ENCODE data around the gene RAE1.

The RAE1 gene, protein sequence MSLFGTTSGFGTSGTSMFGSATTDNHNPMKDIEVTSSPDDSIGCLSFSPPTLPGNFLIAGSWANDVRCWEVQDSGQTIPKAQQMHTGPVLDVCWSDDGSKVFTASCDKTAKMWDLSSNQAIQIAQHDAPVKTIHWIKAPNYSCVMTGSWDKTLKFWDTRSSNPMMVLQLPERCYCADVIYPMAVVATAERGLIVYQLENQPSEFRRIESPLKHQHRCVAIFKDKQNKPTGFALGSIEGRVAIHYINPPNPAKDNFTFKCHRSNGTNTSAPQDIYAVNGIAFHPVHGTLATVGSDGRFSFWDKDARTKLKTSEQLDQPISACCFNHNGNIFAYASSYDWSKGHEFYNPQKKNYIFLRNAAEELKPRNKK

DNA sequence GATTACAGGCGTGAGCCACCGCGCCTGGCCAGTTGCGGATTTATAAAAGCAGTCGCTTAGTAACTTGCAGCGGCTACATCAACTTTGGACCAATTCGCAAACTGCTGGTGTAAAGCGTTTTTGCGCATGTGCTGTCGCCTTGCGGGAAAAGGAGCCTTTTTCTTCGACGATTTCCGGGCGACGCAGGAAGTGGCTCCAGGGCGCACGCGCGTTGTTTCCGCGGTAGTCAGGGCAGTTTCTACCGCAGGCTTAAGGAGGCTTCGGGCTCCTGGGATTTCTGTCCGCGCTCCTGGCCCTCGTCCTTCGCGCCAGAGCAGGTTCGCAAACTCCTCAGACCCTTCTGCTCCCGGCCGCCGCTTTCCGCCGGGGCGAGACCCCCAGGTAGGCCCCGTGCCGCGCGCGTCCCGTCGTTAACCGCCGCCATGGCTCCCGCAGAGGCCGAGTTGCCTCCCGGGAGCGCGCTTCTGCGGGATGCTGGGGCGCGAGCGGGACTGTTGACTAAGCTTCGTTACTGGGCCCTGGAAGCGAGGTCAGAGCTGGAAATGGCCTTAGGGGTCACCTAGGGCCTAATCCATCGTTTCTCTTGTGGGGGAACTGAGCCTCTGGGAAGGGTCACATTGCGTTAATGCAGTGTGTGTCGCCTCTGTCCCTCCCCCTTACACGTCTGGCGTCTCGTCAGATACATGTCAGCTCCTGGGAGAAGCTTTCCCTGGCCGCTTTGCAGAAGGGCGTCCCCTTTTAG lies at the start of gene RAE1:
Gene RAE1, plus strand, starts transcription at position 214 of the 742 bp plus-strand sequence. CDS start 2,784 bp downstream, outside the sequence.
- peak within 1 kb of the TSS; percentile 70 to 89 for H3K4me3 ChIP-seq (ENCODE audit: low read length in 2 of 2)
- H3K9me3 ChIP-seq (ENCODE audit: control insufficient read depth in 2 of 2, low read length in 2 of 2) = no peaks in the 10 kb centered on the region
- H3K27me3 ChIP-seq (ENCODE audit: control insufficient read depth in 2 of 2, insufficient read depth in 2 of 2, low read length in 2 of 2) = no peaks in the 10 kb centered on the region
- H3K9ac ChIP-seq (ENCODE audit: low read depth in 1 of 2, low read length in 2 of 2) = peak within 1 kb of the TSS; percentile 90 to 96
- peaks cover 5 to 27% of the 10 kb centered on the region in 2 donors for H3K36me3 ChIP-seq (ENCODE audit: control insufficient read depth in 2 of 2, insufficient read depth in 2 of 2, low read length in 2 of 2)
- peaks cover 4 to 7% of the 10 kb centered on the region in 2 donors for H3K4me1 ChIP-seq (ENCODE audit: control insufficient read depth in 2 of 2, insufficient read depth in 2 of 2, low read length in 2 of 2)
- peak within 1 kb of the TSS; percentile 72 to 77 for H3K27ac ChIP-seq (ENCODE audit: low read depth in 2 of 2, low read length in 2 of 2)

DNA sequence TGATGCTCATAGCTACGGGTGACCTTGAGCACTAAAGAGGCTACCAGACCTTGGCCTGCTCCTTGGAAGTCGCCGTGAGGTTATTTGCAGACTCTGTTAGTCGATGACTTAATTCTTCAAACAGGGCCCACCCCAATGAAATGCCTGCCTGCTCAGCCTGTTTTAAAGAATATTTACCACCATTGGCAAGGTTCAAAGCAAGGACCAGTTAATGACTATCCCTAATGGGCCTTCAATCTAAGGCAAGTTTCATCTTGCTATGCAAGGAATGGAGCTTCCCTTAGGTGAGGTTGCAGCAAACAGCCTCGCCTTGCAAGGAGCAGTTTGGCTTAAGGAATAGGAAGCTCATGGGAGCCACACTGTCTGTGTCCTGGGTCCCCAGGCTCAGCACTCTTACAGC lies 44.3 kb upstream of the RAE1 start:
- Histone ChIP-seq H3K27ac (ENCODE audit: low read depth in 2 of 2, low read length in 2 of 2) (no peak overlapping the region), H3K4me1 (ENCODE audit: control insufficient read depth in 2 of 2, insufficient read depth in 2 of 2, low read length in 2 of 2) (no peaks in the 10 kb centered on the region), H3K27me3 (ENCODE audit: control insufficient read depth in 2 of 2, insufficient read depth in 2 of 2, low read length in 2 of 2) (no peaks in the 10 kb centered on the region), H3K9ac (ENCODE audit: low read depth in 1 of 2, low read length in 2 of 2) (no peak overlapping the region), H3K9me3 (ENCODE audit: control insufficient read depth in 2 of 2, low read length in 2 of 2) (no peaks in the 10 kb centered on the region), H3K4me3 (ENCODE audit: low read length in 2 of 2) (no peak overlapping the region), H3K36me3 (ENCODE audit: control insufficient read depth in 2 of 2, insufficient read depth in 2 of 2, low read length in 2 of 2) (no peaks in the 10 kb centered on the region)

- Histone ChIP-seq H3K4me3 (ENCODE audit: low read length in 2 of 2) (no peak overlapping the region), H3K9me3 (ENCODE audit: control insufficient read depth in 2 of 2, low read length in 2 of 2) (no peaks in the 10 kb centered on the region), H3K9ac (ENCODE audit: low read depth in 1 of 2, low read length in 2 of 2) (no peak overlapping the region), H3K36me3 (ENCODE audit: control insufficient read depth in 2 of 2, insufficient read depth in 2 of 2, low read length in 2 of 2) (no peaks in the 10 kb centered on the region), H3K27ac (ENCODE audit: low read depth in 2 of 2, low read length in 2 of 2) (no peak overlapping the region), H3K4me1 (ENCODE audit: control insufficient read depth in 2 of 2, insufficient read depth in 2 of 2, low read length in 2 of 2) (no peaks in the 10 kb centered on the region), H3K27me3 (ENCODE audit: control insufficient read depth in 2 of 2, insufficient read depth in 2 of 2, low read length in 2 of 2) (no peaks in the 10 kb centered on the region)
Measured at GRCh38 chr20:57308451-57309271, 42.4 kb upstream of the RAE1 start.

- Histone ChIP-seq H3K36me3 (ENCODE audit: control insufficient read depth in 2 of 2, insufficient read depth in 2 of 2, low read length in 2 of 2) (no peaks in the 10 kb centered on the region), H3K27me3 (ENCODE audit: control insufficient read depth in 2 of 2, insufficient read depth in 2 of 2, low read length in 2 of 2) (no peaks in the 10 kb centered on the region), H3K9ac (ENCODE audit: low read depth in 1 of 2, low read length in 2 of 2) (no peak overlapping the region), H3K4me1 (ENCODE audit: control insufficient read depth in 2 of 2, insufficient read depth in 2 of 2, low read length in 2 of 2) (no peaks in the 10 kb centered on the region), H3K27ac (ENCODE audit: low read depth in 2 of 2, low read length in 2 of 2) (no peak overlapping the region), H3K9me3 (ENCODE audit: control insufficient read depth in 2 of 2, low read length in 2 of 2) (no peaks in the 10 kb centered on the region), H3K4me3 (ENCODE audit: low read length in 2 of 2) (no peak overlapping the region)
Measured at GRCh38 chr20:57309544-57310115, 41.4 kb upstream of the RAE1 start.

DNA sequence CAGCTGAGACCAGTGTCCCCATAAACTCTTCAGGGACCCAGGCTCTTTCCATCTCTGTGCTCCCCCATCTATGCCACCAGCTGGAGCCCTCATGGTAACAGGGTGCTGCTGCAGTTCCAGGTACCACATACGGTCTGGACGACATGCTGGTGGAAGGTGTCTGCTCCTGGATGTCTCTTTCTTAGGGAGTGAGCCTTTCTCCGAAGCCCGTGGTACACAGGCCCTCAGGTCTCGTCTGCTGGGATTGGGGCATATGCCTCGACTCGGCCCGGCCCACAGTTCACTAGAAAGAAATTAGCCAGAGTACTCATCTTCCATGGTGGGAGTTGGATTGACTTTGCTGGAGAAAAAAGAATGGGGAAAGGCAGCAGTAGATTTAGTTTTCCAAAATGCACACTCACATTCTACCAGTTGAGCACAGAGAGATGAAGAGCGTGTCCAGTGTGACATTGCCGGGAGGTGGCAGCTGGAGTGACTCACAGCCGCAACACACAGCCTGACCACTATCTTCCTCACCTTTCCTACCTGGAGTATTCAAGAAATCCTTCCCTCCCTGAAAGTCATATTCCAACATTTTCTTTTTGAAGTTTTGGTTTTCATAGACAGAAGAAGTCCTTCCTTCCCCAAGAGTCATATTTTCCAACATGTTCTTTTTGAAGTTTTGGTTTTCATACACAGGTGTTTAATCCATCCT lies 40.1 kb upstream of the RAE1 start:
- Histone ChIP-seq H3K27ac (ENCODE audit: low read depth in 2 of 2, low read length in 2 of 2) (no peak overlapping the region), H3K36me3 (ENCODE audit: control insufficient read depth in 2 of 2, insufficient read depth in 2 of 2, low read length in 2 of 2) (no peaks in the 10 kb centered on the region), H3K4me1 (ENCODE audit: control insufficient read depth in 2 of 2, insufficient read depth in 2 of 2, low read length in 2 of 2) (no peaks in the 10 kb centered on the region), H3K9ac (ENCODE audit: low read depth in 1 of 2, low read length in 2 of 2) (no peak overlapping the region), H3K4me3 (ENCODE audit: low read length in 2 of 2) (no peak overlapping the region), H3K9me3 (ENCODE audit: control insufficient read depth in 2 of 2, low read length in 2 of 2) (no peaks in the 10 kb centered on the region), H3K27me3 (ENCODE audit: control insufficient read depth in 2 of 2, insufficient read depth in 2 of 2, low read length in 2 of 2) (no peaks in the 10 kb centered on the region)

DNA sequence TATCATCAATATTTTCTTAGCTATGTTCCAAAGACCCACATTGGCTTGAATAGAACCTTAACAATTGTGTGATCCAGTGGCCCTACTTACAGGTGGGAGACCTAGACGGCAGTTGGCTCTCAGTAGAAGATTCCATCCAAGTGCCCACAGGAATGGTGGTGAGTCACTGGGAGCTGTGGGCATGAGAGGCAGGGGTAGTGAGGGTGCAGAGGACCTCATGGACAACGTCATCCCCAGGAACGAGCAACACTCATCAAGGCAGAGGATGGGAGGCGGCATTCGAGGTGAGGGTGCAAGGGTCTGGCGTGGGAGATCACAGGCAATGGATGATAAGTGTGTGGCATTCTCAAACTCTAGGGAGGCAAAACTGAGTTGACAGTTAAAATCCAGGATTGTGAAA lies 38.9 kb upstream of the RAE1 start:
- Histone ChIP-seq H3K9ac (ENCODE audit: low read depth in 1 of 2, low read length in 2 of 2) (no peak overlapping the region), H3K36me3 (ENCODE audit: control insufficient read depth in 2 of 2, insufficient read depth in 2 of 2, low read length in 2 of 2) (no peaks in the 10 kb centered on the region), H3K27me3 (ENCODE audit: control insufficient read depth in 2 of 2, insufficient read depth in 2 of 2, low read length in 2 of 2) (no peaks in the 10 kb centered on the region), H3K27ac (ENCODE audit: low read depth in 2 of 2, low read length in 2 of 2) (no peak overlapping the region), H3K9me3 (ENCODE audit: control insufficient read depth in 2 of 2, low read length in 2 of 2) (no peaks in the 10 kb centered on the region), H3K4me1 (ENCODE audit: control insufficient read depth in 2 of 2, insufficient read depth in 2 of 2, low read length in 2 of 2) (no peaks in the 10 kb centered on the region), H3K4me3 (ENCODE audit: low read length in 2 of 2) (no peak overlapping the region)

DNA sequence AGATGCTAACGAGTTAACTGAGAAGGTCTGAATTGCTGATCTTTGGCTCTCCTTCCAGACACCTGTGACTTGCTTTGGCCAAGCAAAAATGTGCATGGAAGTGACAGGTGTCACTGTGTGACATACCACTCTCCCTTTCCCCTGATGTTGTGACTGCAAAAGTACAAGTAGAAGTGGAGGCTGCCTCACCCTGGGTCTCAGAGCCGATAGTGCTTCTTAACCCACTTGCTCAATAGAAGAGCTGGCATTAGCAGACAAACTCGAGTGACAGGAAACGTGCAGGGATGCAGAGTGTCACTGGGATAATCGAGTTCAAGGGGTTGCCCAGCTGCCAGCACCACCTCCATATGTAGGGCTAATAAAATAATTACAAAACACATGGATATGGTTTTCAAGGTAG lies 37.8 kb upstream of the RAE1 start:
- H3K4me1 ChIP-seq (ENCODE audit: control insufficient read depth in 2 of 2, insufficient read depth in 2 of 2, low read length in 2 of 2) = no peaks in the 10 kb centered on the region
- no peak overlapping the region for H3K9ac ChIP-seq (ENCODE audit: low read depth in 1 of 2, low read length in 2 of 2)
- H3K36me3 ChIP-seq (ENCODE audit: control insufficient read depth in 2 of 2, insufficient read depth in 2 of 2, low read length in 2 of 2) = no peaks in the 10 kb centered on the region
- H3K27me3 ChIP-seq (ENCODE audit: control insufficient read depth in 2 of 2, insufficient read depth in 2 of 2, low read length in 2 of 2) = no peaks in the 10 kb centered on the region
- H3K4me3 ChIP-seq (ENCODE audit: low read length in 2 of 2) = no peak overlapping the region
- no peaks in the 10 kb centered on the region for H3K9me3 ChIP-seq (ENCODE audit: control insufficient read depth in 2 of 2, low read length in 2 of 2)
- no peak overlapping the region for H3K27ac ChIP-seq (ENCODE audit: low read depth in 2 of 2, low read length in 2 of 2)

DNA sequence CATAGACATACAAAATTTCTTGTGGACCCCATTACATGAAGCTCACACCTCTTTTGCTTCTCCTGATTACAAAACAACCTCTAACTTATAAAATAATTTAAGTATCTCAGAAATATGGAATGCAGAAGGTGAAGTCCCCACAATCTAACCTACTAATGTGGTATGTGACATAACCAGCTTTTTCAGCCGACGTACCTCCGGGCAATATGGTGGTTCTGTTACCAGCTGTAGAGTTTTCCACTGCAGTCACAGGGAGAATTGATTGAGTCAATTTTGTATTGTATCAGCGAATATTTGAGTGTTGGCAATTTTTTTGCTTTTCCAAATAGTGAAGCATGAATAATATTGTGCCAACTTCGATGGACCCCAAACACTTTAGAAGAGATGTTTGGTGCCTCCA lies 37.1 kb upstream of the RAE1 start:
- Histone ChIP-seq H3K4me1 (ENCODE audit: control insufficient read depth in 2 of 2, insufficient read depth in 2 of 2, low read length in 2 of 2) (no peaks in the 10 kb centered on the region), H3K27me3 (ENCODE audit: control insufficient read depth in 2 of 2, insufficient read depth in 2 of 2, low read length in 2 of 2) (no peaks in the 10 kb centered on the region), H3K9me3 (ENCODE audit: control insufficient read depth in 2 of 2, low read length in 2 of 2) (no peaks in the 10 kb centered on the region), H3K9ac (ENCODE audit: low read depth in 1 of 2, low read length in 2 of 2) (no peak overlapping the region), H3K36me3 (ENCODE audit: control insufficient read depth in 2 of 2, insufficient read depth in 2 of 2, low read length in 2 of 2) (no peaks in the 10 kb centered on the region), H3K4me3 (ENCODE audit: low read length in 2 of 2) (no peak overlapping the region), H3K27ac (ENCODE audit: low read depth in 2 of 2, low read length in 2 of 2) (no peak overlapping the region)

GRCh38 chr20:57315083-57315975 lies 35.7 kb upstream of the RAE1 start:
- no peaks in the 10 kb centered on the region for H3K27me3 ChIP-seq (ENCODE audit: control insufficient read depth in 2 of 2, insufficient read depth in 2 of 2, low read length in 2 of 2)
- no peak overlapping the region for H3K27ac ChIP-seq (ENCODE audit: low read depth in 2 of 2, low read length in 2 of 2)
- no peak overlapping the region for H3K9ac ChIP-seq (ENCODE audit: low read depth in 1 of 2, low read length in 2 of 2)
- no peak overlapping the region for H3K4me3 ChIP-seq (ENCODE audit: low read length in 2 of 2)
- H3K36me3 ChIP-seq (ENCODE audit: control insufficient read depth in 2 of 2, insufficient read depth in 2 of 2, low read length in 2 of 2) = no peaks in the 10 kb centered on the region
- no peaks in the 10 kb centered on the region for H3K4me1 ChIP-seq (ENCODE audit: control insufficient read depth in 2 of 2, insufficient read depth in 2 of 2, low read length in 2 of 2)
- no peaks in the 10 kb centered on the region for H3K9me3 ChIP-seq (ENCODE audit: control insufficient read depth in 2 of 2, low read length in 2 of 2)
